OCI-LY1 (cell line): ENCODE measurements around the gene MAP1S.

ENCODE experiments used
- CTCF ChIP-seq: fragments of 200-600 bp; sonication (generic), shearing (Covaris generic); IDR thresholded peaks from 2 replicates; pipeline ENCODE4 v1.5.1; 2017; ENCODE audit warnings: mild to moderate bottlenecking, antibody characterized with exemption, low read length, moderate library complexity, mixed read lengths
- EZH2 ChIP-seq: fragments of 200-600 bp; sonication (generic), shearing (Covaris generic); IDR thresholded peaks from 2 replicates; pipeline ENCODE4 v1.8.0; 2017; ENCODE audit warnings: borderline replicate concordance, mixed run types, mild to moderate bottlenecking, antibody characterized with exemption, low read length, moderate library complexity, mixed read lengths

- TF ChIP-seq CTCF (no peak), EZH2 (no peak)
Observed at GRCh38 chr19:17775991-17776803, 56.9 kb downstream of the MAP1S start.
